Heart left ventricle (tissue), 16 donors: Measurements from ENCODE around the gene SNTB2. TPM values are rescaled to one million over a fixed set of nuclear protein-coding genes. Genes with fewer than 3 reads are reported as not detected.

Experiments
- ATAC-seq, 4 donors: fragments of 200-7000 bp; cut with Tn5 transposase; one replicate each; pipeline ENCODE4 v1.9.1; 2020 to 2022; ENCODE audit warnings: moderate library complexity in 4 of 4, mild to moderate bottlenecking in 3 of 4, moderate number of reproducible peaks in 1 of 4
- DNase-seq, 5 donors: peaks; one replicate each; pipeline ENCODE4 v3.0.0-alpha.2; 2020
- H3K27ac ChIP-seq, 12 donors: fragments of 200-600 bp; sonication (generic) in 4 of 12; one replicate each; pipeline versions ENCODE4 v1.5.0 to v1.8.0; 2016 to 2022; ENCODE audit warnings: mild to moderate bottlenecking in 2 of 12
- H3K27me3 ChIP-seq, 9 donors: fragments of 200-600 bp; sonication (generic) in 2 of 9; one replicate each; pipeline versions ENCODE4 v1.5.1 to v1.8.0; 2016 to 2022; ENCODE audit warnings: mild to moderate bottlenecking in 3 of 9
- H3K36me3 ChIP-seq, 9 donors: fragments of 200-600 bp; sonication (generic) in 2 of 9; one replicate each; pipeline versions ENCODE4 v1.5.0 to v1.8.0; 2018 to 2022; ENCODE audit warnings: mild to moderate bottlenecking in 2 of 9
- H3K4me1 ChIP-seq, 12 donors: fragments of 200-600 bp; sonication (generic) in 4 of 12; one replicate each; pipeline versions ENCODE4 v1.5.0 to v1.8.0; 2016 to 2022; ENCODE audit warnings: mild to moderate bottlenecking in 3 of 12
- H3K4me3 ChIP-seq, 12 donors: fragments of 200-600 bp; sonication (generic) in 4 of 12; one replicate each; pipeline versions ENCODE4 v1.5.0 to v1.8.0; 2017 to 2022; ENCODE audit warnings: mild to moderate bottlenecking in 9 of 12, moderate library complexity in 4 of 12
- H3K9me3 ChIP-seq, 12 donors: fragments of 200-600 bp; sonication (generic) in 4 of 12; one replicate each; pipeline versions ENCODE4 v1.5.0 to v1.8.0; 2016 to 2022; ENCODE audit warnings: mild to moderate bottlenecking in 1 of 12
- CTCF ChIP-seq, 12 donors: fragments of 200-600 bp; sonication (generic) in 4 of 12; IDR thresholded peaks; one replicate each; pipeline versions ENCODE4 v1.5.0 to v1.8.0; 2018 to 2022; ENCODE audit warnings: antibody characterized with exemption in 12 of 12, mild to moderate bottlenecking in 5 of 12
- POLR2A ChIP-seq, 2 donors: fragments of 450-650 bp; IDR thresholded peaks; one replicate each; pipeline ENCODE4 v1.6.1; 2017; ENCODE audit warnings: antibody characterized with exemption in 2 of 2, mild to moderate bottlenecking in 2 of 2, moderate library complexity in 2 of 2
- WGBS, 4 donors: extraction: QIAGEN DNeasy Blood & Tissue Kit in 2 of 4; methylation state at CpG; one replicate each; pipeline versions ENCODE4 v1.1.5 to v1.1.7; 2013 to 2018; 5-methylcytosine and 5-hydroxymethylcytosine counted together
- intact Hi-C, 10 donors: fragments of 100-400 bp; cut with DNase I; formaldehyde crosslinking; loops; one replicate each; pipeline versions ENCODE4 v1.11.1 to v1.14.2; 2022
- polyA plus RNA-seq, 2 donors: library from polyadenylated mRNA; stranded (reverse); fragments of 200-250 nt; gene quantifications; one replicate each; pipeline ENCODE4 v1.2.3, GENCODE V29; 2013
- total RNA-seq, 9 donors: library from RNA; depleted of rRNA in 2 of 9; stranded (reverse); fragments of >200 nt in 2 of 9; fragmentation: NEBNext Ultra II Directional in 3 of 9; extraction: Animal tissue kit (Norgen Biotek cat#: 25700) in 3 of 9; gene quantifications; one replicate each; pipeline versions ENCODE4 v1.1.0 to v1.2.4, GENCODE V29; 2016 to 2023
- donor health status: ischemic (EF 13 %, LVEDD 7.1; RV severe dilation, severe dysfunction).
- donor health status: healthy with polysubstance abuse.
- donor health status: DM: no; HTN: yes; CAD: no.
- donor health status: DM: no; HTN: no; CAD: no.
- donor health status: ischemic (EF 25% LVEDD 6.9; RV normal size, moderate dysfunction).
- donor health status: ischemic (EF 25% LVEDD 5.7; RV mildly dilated, moderate dysfunction).
- donor health status: healthy.
- donor health status: DM: yes; HTN: yes; CAD: no.
- donor health status: ischemic (EF 35%, LVEDD 5.7; RV mildly dilated, moderate dysfunction).
- donor health status: nonischemic (EF 11% LVEDD 7.7; RV severe dilation, severe dysfunction).
- donor health status: DM: yes; HTN: yes; CAD: no.
- donor health status: PGD.
- donor health status: ischemic (EF 29% LVEDD 5.4; RV normal size, mild dysfunction).
- donor health status: nonischemic (EF 23%, LVEDD 6.1; RV moderate dilation, normal function).

Gene SNTB2
- total and polyA plus RNA-seq, 11 donors, result 2.2 to 28.5 (median 13.0) TPM

GRCh38 chr16:69349536-69349935 lies 162.6 kb downstream of the SNTB2 start:
- DNase-seq (no peak), ATAC-seq (no peak)
- Histone ChIP-seq H3K4me1 (peaks cover 0 to 9% (median 0%) of the 10 kb centered on the region in 12 donors), H3K36me3 (peaks cover 0 to 54% (median 36%) of the 10 kb centered on the region in 9 donors), H3K4me3 (no peak overlapping the region), H3K27me3 (no peaks in the 10 kb centered on the region), H3K9me3 (no peaks in the 10 kb centered on the region), H3K27ac (no peak overlapping the region)
- intact Hi-C loops, result no loop called here
- TF ChIP-seq POLR2A (IDR thresholded peaks at IDR 0.05), result no peak
- TF ChIP-seq CTCF (IDR thresholded peaks at IDR 0.05), result no peak
- 83 to 90% (median 86%) methylated on average over 9 to 10 of the region's 10 CpGs for WGBS, 4 donors

- intact Hi-C loops, result no loop called here
- no peaks in the 10 kb centered on the region for H3K9me3 ChIP-seq
- H3K36me3 ChIP-seq, result peaks cover 0 to 47% (median 37%) of the 10 kb centered on the region in 9 donors
- H3K4me1 ChIP-seq, result peaks cover 0 to 8% (median 0%) of the 10 kb centered on the region in 12 donors
- TF ChIP-seq CTCF (IDR thresholded peaks at IDR 0.05) (no peak), POLR2A (IDR thresholded peaks at IDR 0.05) (no peak)
- DNase-seq, result no peak
- H3K27me3 ChIP-seq, result no peaks in the 10 kb centered on the region
- no peak overlapping the region for H3K4me3 ChIP-seq
- ATAC-seq, result no peak
- no peak overlapping the region for H3K27ac ChIP-seq
- 85 to 94% (median 89%) methylated on average over 6 of the region's 6 CpGs for WGBS, 4 donors
Measured at GRCh38 chr16:69350536-69351133, 163.7 kb downstream of the SNTB2 start.

GRCh38 chr16:69351309-69352027 lies 164.5 kb downstream of the SNTB2 start, which contains the start of gene TMED6:
TMED6 (minus strand) TSS chr16:69351786; CDS start chr16:69351753, 33 bp downstream.
- Histone ChIP-seq H3K36me3 (peaks cover 0 to 55% (median 37%) of the 10 kb centered on the region in 9 donors), H3K27ac (no peak within 1 kb of the TSS), H3K4me3 (no peak within 1 kb of the TSS), H3K4me1 (peaks cover 0 to 5% (median 0%) of the 10 kb centered on the region in 12 donors), H3K9me3 (no peaks in the 10 kb centered on the region), H3K27me3 (no peaks in the 10 kb centered on the region)
- intact Hi-C loops, result no loop called here
- 82 to 86% (median 84%) methylated on average over 12 of the region's 12 CpGs for WGBS, 4 donors
- ATAC-seq (no peak), DNase-seq (no peak)
- TF ChIP-seq POLR2A (IDR thresholded peaks at IDR 0.05) (no peak), CTCF (IDR thresholded peaks at IDR 0.05) (no peak)

Other genes starting within 250 kb of the SNTB2 start
- gene HAS3, start 81.5 kb upstream of the SNTB2 start, total RNA-seq, result 1 to 10 TPM in 2 of 9 donors, under 1 TPM in 7; 0.21 to 2.0 (median 0.48) TPM
- gene HAS3, start 81.5 kb upstream of the SNTB2 start, polyA plus RNA-seq, result under 1 TPM; 0.27 to 0.72 TPM
- gene CHTF8, start 54.6 kb upstream of the SNTB2 start, total RNA-seq, result 10 to 100 TPM; 31.5 to 79.7 (median 57.2) TPM
- gene CHTF8, start 54.6 kb upstream of the SNTB2 start, polyA plus RNA-seq, result 10 to 100 TPM; 18.7 to 53.2 TPM
- 10 to 100 TPM; 12.8 to 38.2 (median 28.3) TPM for gene UTP4, start 54.5 kb upstream of the SNTB2 start, total RNA-seq
- 10 to 100 TPM; 11.8 to 31.1 TPM for gene UTP4, start 54.5 kb upstream of the SNTB2 start, polyA plus RNA-seq
- 10 to 100 TPM; 24.8 to 46.9 (median 28.4) TPM for gene VPS4A, start 124.2 kb downstream of the SNTB2 start, total RNA-seq
- gene VPS4A, start 124.2 kb downstream of the SNTB2 start, polyA plus RNA-seq, result 10 to 100 TPM; 34.6 to 47.0 TPM
- 10 to 100 TPM in 2 of 9 donors, 1 to 10 TPM in 7; 2.7 to 13.8 (median 6.0) TPM for gene PDF, start 143.4 kb downstream of the SNTB2 start, total RNA-seq
- gene PDF, start 143.4 kb downstream of the SNTB2 start, polyA plus RNA-seq, result 1 to 10 TPM; 1.4 to 9.7 TPM
- gene COG8, start 152.4 kb downstream of the SNTB2 start, total RNA-seq, result 10 to 100 TPM; 19.7 to 43.0 (median 26.5) TPM
- gene COG8, start 152.4 kb downstream of the SNTB2 start, polyA plus RNA-seq, result 10 to 100 TPM; 13.3 to 19.9 TPM
- gene NIP7, start 152.6 kb downstream of the SNTB2 start, total RNA-seq, result 10 to 100 TPM in 5 of 9 donors, 1 to 10 TPM in 4; 5.4 to 13.9 (median 10.3) TPM
- gene NIP7, start 152.6 kb downstream of the SNTB2 start, polyA plus RNA-seq, result 10 to 100 TPM in 1 of 2 donors, 1 to 10 TPM in 1; 4.7 to 11.1 TPM
- gene TMED6, start 164.6 kb downstream of the SNTB2 start, total RNA-seq, result under 1 TPM in 2 of 9 donors, not detected in 7; 0.56 to 0.76 TPM
- gene TMED6, start 164.6 kb downstream of the SNTB2 start, polyA plus RNA-seq, result under 1 TPM in 1 of 2 donors, not detected in 1; 0.08 TPM
- 10 to 100 TPM in 8 of 9 donors, 1 to 10 TPM in 1; 9.7 to 45.9 (median 25.9) TPM for gene TERF2, start 198.8 kb downstream of the SNTB2 start, total RNA-seq
- 10 to 100 TPM in 1 of 2 donors, 1 to 10 TPM in 1; 6.9 to 19.2 TPM for gene TERF2, start 198.8 kb downstream of the SNTB2 start, polyA plus RNA-seq
- 10 to 100 TPM; 31.1 to 89.2 (median 65.0) TPM for gene CYB5B, start 237.5 kb downstream of the SNTB2 start, total RNA-seq
- gene CYB5B, start 237.5 kb downstream of the SNTB2 start, polyA plus RNA-seq, result 10 to 100 TPM; 46.3 to 65.7 TPM